22Rv1 (cell line): Measurements from ENCODE around the gene VWC2.
"Not testable (repeated sequence)": the region's sequence is repeated elsewhere in the genome, so short reads cannot be mapped to it uniquely, and the experiment has no call there.

Experiments used
- H3K27ac ChIP-seq: fragments of 450-650 bp; 2 replicates; pipeline ENCODE4 v1.5.1; 2017
- ZFX ChIP-seq: fragments of 450-650 bp; IDR thresholded peaks from 2 replicates; pipeline ENCODE4 v1.6.1; 2017; ENCODE audit warnings: antibody characterized with exemption, borderline replicate concordance
- TF ChIP-seq, protein P1 (sequence below): fragments of 450-650 bp; IDR thresholded peaks from 2 replicates; pipeline ENCODE4 v1.5.1; 2017; ENCODE audit warnings: mild to moderate bottlenecking

The VWC2 gene

DNA sequence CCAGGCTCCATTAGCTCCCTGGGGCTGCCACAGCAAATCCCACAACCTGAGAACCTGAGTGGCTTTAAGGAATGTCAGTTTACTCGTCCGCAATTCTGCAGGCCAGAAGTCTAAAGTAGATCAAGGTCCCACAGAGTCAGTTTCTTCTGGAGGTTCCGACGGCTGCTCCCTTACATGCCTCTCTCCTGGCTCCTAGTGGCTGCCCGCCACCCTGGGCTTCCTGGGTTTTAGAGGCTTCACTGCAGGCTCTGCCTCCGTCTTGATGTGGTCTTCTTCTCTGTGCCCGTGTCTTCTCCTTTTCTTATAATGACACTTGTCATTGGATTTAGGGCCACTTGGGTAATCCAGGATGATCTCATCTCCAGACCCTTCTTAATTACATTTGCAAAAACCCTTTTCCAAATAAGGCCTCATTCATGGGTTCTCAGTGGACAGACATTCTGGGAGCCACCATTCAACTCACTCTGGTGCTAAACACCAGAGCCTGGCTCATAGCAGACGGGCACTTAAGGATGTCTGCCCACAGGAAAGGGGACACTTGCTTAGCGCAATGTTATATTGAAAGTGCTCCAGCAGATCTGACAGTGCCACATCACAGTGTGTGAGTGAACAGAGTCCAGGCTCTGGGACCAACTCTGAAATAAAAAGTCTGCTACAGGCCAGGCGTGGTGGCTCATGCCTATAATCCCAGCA is 77.6 kb downstream of the VWC2 start:
- H3K27ac ChIP-seq = no peak overlapping the region
- TF ChIP-seq ZFX = no peak
- TF ChIP-seq, protein P1, sequence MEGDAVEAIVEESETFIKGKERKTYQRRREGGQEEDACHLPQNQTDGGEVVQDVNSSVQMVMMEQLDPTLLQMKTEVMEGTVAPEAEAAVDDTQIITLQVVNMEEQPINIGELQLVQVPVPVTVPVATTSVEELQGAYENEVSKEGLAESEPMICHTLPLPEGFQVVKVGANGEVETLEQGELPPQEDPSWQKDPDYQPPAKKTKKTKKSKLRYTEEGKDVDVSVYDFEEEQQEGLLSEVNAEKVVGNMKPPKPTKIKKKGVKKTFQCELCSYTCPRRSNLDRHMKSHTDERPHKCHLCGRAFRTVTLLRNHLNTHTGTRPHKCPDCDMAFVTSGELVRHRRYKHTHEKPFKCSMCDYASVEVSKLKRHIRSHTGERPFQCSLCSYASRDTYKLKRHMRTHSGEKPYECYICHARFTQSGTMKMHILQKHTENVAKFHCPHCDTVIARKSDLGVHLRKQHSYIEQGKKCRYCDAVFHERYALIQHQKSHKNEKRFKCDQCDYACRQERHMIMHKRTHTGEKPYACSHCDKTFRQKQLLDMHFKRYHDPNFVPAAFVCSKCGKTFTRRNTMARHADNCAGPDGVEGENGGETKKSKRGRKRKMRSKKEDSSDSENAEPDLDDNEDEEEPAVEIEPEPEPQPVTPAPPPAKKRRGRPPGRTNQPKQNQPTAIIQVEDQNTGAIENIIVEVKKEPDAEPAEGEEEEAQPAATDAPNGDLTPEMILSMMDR = peak; percentile 22; the same call in 1 of the 2 replicates

- not testable (repeated sequence) for H3K27ac ChIP-seq
Observed at GRCh38 chr7:49851614-49851934, 78.1 kb downstream of the VWC2 start.

DNA sequence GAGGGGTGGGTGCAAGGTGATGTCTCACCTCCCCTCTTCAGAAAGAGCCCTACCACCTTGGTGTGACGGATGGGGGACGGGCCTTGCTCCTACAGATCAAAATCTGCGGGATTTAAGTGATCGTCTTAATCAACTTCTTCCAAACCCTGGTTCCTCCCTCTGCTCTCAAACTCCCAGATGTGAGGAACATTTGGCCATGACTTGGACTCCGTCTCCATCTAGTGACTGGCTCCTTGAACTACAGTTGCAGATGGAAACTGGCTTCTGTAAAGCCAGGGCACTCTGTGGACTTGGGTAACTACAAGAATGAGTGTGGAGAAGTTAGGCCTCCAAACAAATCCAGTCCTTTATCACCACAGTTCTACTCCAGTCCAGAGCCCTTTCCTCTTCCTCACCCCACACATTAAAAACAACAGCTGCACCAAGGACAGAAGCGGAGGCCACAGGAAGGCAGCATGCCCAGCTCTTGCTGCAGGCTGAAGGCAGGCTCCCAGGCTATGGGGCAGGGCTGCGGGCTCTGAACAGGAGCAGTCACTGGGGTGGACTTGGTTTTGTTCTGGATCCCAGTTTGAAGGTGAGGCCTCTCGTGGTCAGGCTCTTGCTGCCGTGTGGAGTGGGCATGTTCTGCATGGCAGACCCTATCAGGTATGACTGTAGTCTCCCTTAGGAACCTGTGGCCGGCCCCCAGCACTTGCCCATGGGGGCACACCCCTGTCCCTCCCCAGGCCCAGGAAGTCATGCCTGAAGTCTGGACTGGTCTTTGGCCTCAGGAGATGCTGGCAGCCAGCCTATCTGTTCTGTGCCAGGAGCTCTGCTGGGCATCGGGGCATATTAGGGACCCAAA is 79.4 kb downstream of the VWC2 start:
- H3K27ac ChIP-seq = no peak overlapping the region
- no peak for TF ChIP-seq ZFX
- TF ChIP-seq, protein P1 = peak; percentile 88

GRCh38 chr7:49855281-49855980 is 82.0 kb downstream of the VWC2 start:
- TF ChIP-seq ZFX = no peak
- TF ChIP-seq, protein P1 = no peak
- H3K27ac ChIP-seq = no peak overlapping the region

- TF ChIP-seq, protein P1 = no peak
- no peak for TF ChIP-seq ZFX
- H3K27ac ChIP-seq = no peak overlapping the region
Observed at GRCh38 chr7:49860293-49860692, 86.9 kb downstream of the VWC2 start.

DNA sequence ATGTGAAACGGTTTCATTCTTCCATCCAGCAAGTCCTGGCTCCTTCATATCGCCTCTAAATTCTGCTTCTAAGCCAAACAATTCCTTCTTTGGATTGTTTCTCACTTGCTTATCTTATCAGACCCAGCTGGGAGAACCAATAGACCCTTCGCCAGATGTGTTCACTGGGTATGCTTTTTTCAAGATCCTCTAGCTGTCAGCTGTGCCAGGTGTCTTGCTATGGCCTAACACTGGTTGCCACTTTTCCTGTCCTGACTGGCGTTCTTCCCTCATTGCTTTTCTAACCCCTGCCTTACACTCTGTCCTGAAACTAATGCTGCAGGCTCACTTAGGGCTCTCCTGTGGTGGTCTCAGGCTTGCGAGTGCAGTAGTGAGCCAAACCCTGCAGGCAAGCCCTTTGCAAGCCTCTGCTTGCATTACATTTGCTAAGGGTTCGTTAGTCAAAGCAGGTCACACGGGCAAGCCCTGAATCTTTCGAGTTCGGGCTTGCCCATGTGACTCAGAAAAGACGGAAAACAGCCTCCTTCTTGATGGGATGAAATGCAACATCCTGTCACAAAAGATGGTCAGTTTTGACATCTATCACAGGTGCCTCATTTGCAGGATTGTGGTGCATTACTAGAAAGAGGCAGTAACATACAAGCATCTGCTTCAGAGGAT is 92.8 kb downstream of the VWC2 start:
- TF ChIP-seq, protein P1 = no peak
- TF ChIP-seq ZFX = no peak
- no peak overlapping the region for H3K27ac ChIP-seq

DNA sequence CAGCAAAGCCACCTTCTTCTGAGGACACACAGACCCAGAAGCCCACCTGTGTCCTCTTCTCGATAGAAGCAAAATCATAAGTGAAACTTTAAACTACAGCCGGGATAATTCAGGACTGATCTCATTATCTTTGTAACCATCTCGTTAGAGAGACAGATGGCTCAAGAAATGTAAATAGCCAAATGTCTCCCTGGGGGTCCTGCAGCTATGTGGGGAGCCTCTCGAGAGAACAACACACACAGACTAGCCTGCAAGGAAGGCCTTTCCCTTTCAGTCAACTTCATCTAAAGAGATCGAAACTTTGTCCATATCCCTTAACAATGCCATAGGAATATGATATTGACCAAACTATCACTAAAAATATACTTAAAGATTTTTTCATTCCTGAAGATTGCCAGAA is 93.5 kb downstream of the VWC2 start:
- TF ChIP-seq ZFX = no peak
- TF ChIP-seq, protein P1 = no peak
- H3K27ac ChIP-seq = no peak overlapping the region
